Suprapubic skin (tissue), 4 donors: ENCODE data around the gene ZNF814. TPM values are rescaled to one million over a fixed set of nuclear protein-coding genes. Genes with fewer than 3 reads are reported as not detected.
A peak's percentile ranks its signal among the peaks of the same experiment; 100 is the strongest.
"Not testable (repeated sequence)": the region's sequence is repeated elsewhere in the genome, so short reads cannot be mapped to it uniquely, and the experiment has no call there.

ENCODE experiments used
- DNase-seq, 2 donors: peaks; one replicate each; pipeline ENCODE4 v3.0.0-alpha.2; 2019; ENCODE audit warnings: low spot score in 2 of 2
- H3K27ac ChIP-seq: fragments of 200-600 bp; sonication (generic); one replicate; pipeline ENCODE4 v1.5.1; 2019
- H3K27me3 ChIP-seq: fragments of 200-600 bp; sonication (generic); one replicate; pipeline ENCODE4 v1.5.1; 2019
- H3K36me3 ChIP-seq: fragments of 200-600 bp; sonication (generic); one replicate; pipeline ENCODE4 v1.5.1; 2019
- H3K4me1 ChIP-seq: fragments of 200-600 bp; sonication (generic); one replicate; pipeline ENCODE4 v1.5.1; 2019
- H3K4me3 ChIP-seq: fragments of 200-600 bp; sonication (generic); one replicate; pipeline ENCODE4 v1.5.1; 2019; ENCODE audit warnings: mild to moderate bottlenecking
- H3K9me3 ChIP-seq: fragments of 200-600 bp; sonication (generic); one replicate; pipeline ENCODE4 v1.5.1; 2019
- CTCF ChIP-seq, 2 donors: fragments of 200-600 bp in 1 of 2; fragments of 450-650 bp in 1 of 2; sonication (generic) in 1 of 2; IDR thresholded peaks; one replicate each; pipeline ENCODE4 v1.5.1; 2016 to 2019; ENCODE audit warnings: antibody characterized with exemption in 2 of 2, mild to moderate bottlenecking in 1 of 2, moderate library complexity in 1 of 2
- EP300 ChIP-seq: sonication (generic); formaldehyde crosslinking; IDR thresholded peaks from one replicate; pipeline ENCODE4 v1.6.1; 2017; ENCODE audit warnings: antibody characterized with exemption
- POLR2A ChIP-seq, 2 donors: fragments of 450-650 bp; IDR thresholded peaks; one replicate each; pipeline ENCODE4 v1.6.1; 2017; ENCODE audit warnings: antibody characterized with exemption in 2 of 2, mild to moderate bottlenecking in 2 of 2, moderate library complexity in 2 of 2
- POLR2AphosphoS5 ChIP-seq, 3 donors: sonication (generic); formaldehyde crosslinking; IDR thresholded peaks; one replicate each; pipeline ENCODE4 v1.6.1; 2017; ENCODE audit warnings: antibody characterized with exemption in 3 of 3
- WGBS: methylation state at CpG from one replicate; pipeline ENCODE4 v1.1.5; 2018; 5-methylcytosine and 5-hydroxymethylcytosine counted together
- total RNA-seq, 4 donors: library from RNA; depleted of rRNA; stranded (reverse); fragments of >200 nt; gene quantifications; one replicate each; pipeline ENCODE4 v1.1.0, GENCODE V29; 2016

ZNF814 gene
- total RNA-seq, 4 donors from 2014 or later = 9.1 to 36.6 (median 18.3) TPM

- H3K27me3 ChIP-seq = no peaks in the 10 kb centered on the region
- H3K4me3 ChIP-seq = no peak overlapping the region
- peaks cover 4% of the 10 kb centered on the region for H3K36me3 ChIP-seq
- TF ChIP-seq POLR2AphosphoS5 (IDR thresholded peaks at IDR 0.05) = no peak
- no peak for TF ChIP-seq EP300
- no peak for TF ChIP-seq CTCF (IDR thresholded peaks at IDR 0.05)
- no peak for TF ChIP-seq POLR2A (IDR thresholded peaks at IDR 0.05)
- H3K9me3 ChIP-seq = no peaks in the 10 kb centered on the region
- H3K27ac ChIP-seq = no peak overlapping the region
- H3K4me1 ChIP-seq = no peaks in the 10 kb centered on the region
- DNase-seq = no peak
- WGBS = 62% methylated on average over 5 of the region's 5 CpGs
Observed at GRCh38 chr19:57900311-57900710, 11.5 kb upstream of the ZNF814 start.

GRCh38 chr19:57890706-57891105, 1.9 kb upstream of the ZNF814 start:
- DNase-seq, H3K27ac ChIP-seq, H3K9me3 ChIP-seq, H3K36me3 ChIP-seq, H3K4me1 ChIP-seq, H3K27me3 ChIP-seq, H3K4me3 ChIP-seq: not testable (repeated sequence)
- 47% methylated on average over 3 of the region's 3 CpGs for WGBS

- Histone ChIP-seq H3K9me3 (no peaks in the 10 kb centered on the region), H3K27me3 (no peaks in the 10 kb centered on the region), H3K4me3 (peak overlapping the region; percentile 52), H3K36me3 (peaks cover 12% of the 10 kb centered on the region), H3K4me1 (peaks cover 6% of the 10 kb centered on the region), H3K27ac (peak overlapping the region; percentile 77)
- 2% methylated on average over 8 of the region's 8 CpGs for WGBS
- no peak for DNase-seq
- TF ChIP-seq EP300 (no peak), CTCF (IDR thresholded peaks at IDR 0.05) (no peak), POLR2A (IDR thresholded peaks at IDR 0.05) (no peak), POLR2AphosphoS5 (IDR thresholded peaks at IDR 0.05) (no peak)
Observed at GRCh38 chr19:57888107-57888559, 704 bp downstream of the ZNF814 start.

GRCh38 chr19:57887195-57887941, 1.5 kb downstream of the ZNF814 start:
- Histone ChIP-seq H3K4me3 (peak overlapping the region; percentile 52), H3K4me1 (peaks cover 6% of the 10 kb centered on the region), H3K36me3 (peaks cover 15% of the 10 kb centered on the region), H3K27me3 (no peaks in the 10 kb centered on the region), H3K27ac (no peak overlapping the region), H3K9me3 (no peaks in the 10 kb centered on the region)
- TF ChIP-seq CTCF (IDR thresholded peaks at IDR 0.05) (no peak), EP300 (no peak)
- 24% methylated on average over 6 of the region's 6 CpGs for WGBS
- DNase-seq = no peak

GRCh38 chr19:57886046-57886445, 2.8 kb downstream of the ZNF814 start:
- TF ChIP-seq POLR2AphosphoS5 (IDR thresholded peaks at IDR 0.05) = no peak
- TF ChIP-seq POLR2A (IDR thresholded peaks at IDR 0.05) = no peak
- no peak for TF ChIP-seq CTCF (IDR thresholded peaks at IDR 0.05)
- TF ChIP-seq EP300 = no peak
- no peak for DNase-seq
- H3K9me3 ChIP-seq = no peaks in the 10 kb centered on the region
- no peak overlapping the region for H3K4me3 ChIP-seq
- no peaks in the 10 kb centered on the region for H3K27me3 ChIP-seq
- 88% methylated on average over 3 of the region's 3 CpGs for WGBS
- H3K27ac ChIP-seq = no peak overlapping the region
- peaks cover 15% of the 10 kb centered on the region for H3K36me3 ChIP-seq
- peaks cover 6% of the 10 kb centered on the region for H3K4me1 ChIP-seq

- Histone ChIP-seq H3K36me3 (peaks cover 45% of the 10 kb centered on the region), H3K9me3 (peaks cover 51% of the 10 kb centered on the region)
- not testable (repeated sequence) for H3K27ac ChIP-seq, H3K27me3 ChIP-seq, H3K4me3 ChIP-seq, DNase-seq, H3K4me1 ChIP-seq
- WGBS = 97% methylated on average over 8 of the region's 8 CpGs
Observed at GRCh38 chr19:57873883-57874799, 14.7 kb downstream of the ZNF814 start.
